ENCODE data around the gene CWF19L2.

Gene CWF19L2

DNA sequence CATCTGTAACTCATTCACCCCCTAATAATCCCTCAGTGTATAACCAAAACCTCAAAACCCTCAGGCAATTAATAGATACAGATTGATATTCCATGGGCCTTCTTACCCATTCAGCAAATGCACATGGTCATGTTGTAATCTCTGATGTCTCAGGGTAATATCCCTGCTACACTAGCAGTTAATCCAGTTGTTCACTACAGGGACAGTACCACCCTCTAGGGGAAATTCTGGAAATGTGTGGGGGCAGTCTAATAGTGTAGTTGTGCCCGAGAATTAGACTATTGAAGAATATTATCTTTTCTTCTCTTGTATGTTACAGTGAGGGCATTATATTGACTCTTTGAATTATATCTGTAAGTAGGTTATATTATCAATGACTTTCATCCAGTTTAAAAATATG is 175.4 kb downstream of the CWF19L2 start:
- no peak for DNase-seq

Measured in EL (cell line).